ENCODE measurements around the gene MAP2K2.

DNA sequence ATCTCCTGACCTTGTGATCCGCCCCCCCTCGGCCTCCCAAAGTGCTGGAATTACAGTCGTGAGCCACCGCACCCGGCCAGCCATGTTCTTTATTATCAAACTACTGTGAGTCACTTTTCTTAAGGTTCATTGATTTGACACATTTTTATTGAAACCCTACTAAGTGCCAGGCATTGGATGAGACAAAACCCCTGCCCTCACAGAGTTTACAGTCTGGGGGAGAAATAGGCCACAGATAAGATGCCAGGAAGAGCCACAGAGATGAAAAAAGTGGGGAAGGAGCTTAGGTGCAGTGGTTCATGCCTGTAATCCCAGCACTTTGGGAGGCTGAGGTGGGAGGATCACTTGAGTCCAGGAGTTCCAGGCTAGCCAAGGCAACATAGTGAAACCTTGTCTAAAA is 14.5 kb upstream of the MAP2K2 start:
- TF ChIP-seq ZBTB7A (IDR thresholded peaks at IDR 0.05; ENCODE audit: low read depth) (no peak), EP300 (IDR thresholded peaks at IDR 0.05; ENCODE audit: borderline replicate concordance) (no peak), YY1 (IDR thresholded peaks at IDR 0.05; ENCODE audit: low read depth) (no peak)

Data from Ishikawa (cell line).